Epidermal melanocyte (primary cell): ENCODE data around the gene ADGB.
A peak's percentile ranks its signal among the peaks of the same experiment; 100 is the strongest.
"Not testable (repeated sequence)": the region's sequence is repeated elsewhere in the genome, so short reads cannot be mapped to it uniquely, and the experiment has no call there.

ENCODE experiments used
- DNase-seq: peaks from one replicate; pipeline ENCODE4 v3.0.0; 2011; ENCODE audit warnings: low spot score; ENCODE audit not compliant: insufficient read length

The ADGB gene

DNA sequence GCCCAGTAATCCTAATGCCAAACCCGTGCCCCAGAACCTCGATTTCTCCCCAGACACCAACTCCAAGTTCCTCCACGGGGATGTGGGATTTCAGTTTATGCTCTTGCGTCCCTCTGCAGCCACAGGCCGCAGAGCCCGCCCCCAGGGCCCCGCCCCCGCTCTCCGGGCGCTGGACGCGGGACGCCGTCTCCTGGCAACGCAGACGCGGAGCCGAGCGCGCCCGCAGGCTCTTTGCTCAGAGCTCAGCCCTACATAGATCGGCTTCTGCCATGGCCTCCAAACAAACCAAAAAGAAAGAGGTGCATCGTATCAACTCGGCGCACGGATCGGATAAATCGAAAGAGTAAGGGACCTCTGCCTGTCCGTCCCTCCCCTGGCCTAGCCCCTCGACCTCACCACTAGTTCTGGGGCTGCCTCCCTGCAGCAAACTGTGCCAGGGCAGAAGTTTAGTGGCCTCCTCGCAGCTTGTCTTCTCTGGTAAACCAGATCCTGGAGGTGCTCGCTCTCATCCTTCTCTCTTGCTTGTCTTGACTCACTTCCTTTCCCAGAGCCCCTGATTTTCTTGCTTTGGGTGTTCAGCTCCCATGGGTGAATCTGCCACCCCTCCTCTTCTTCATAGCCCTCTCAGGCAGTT lies at the start of gene ADGB:
TSS of gene ADGB (plus strand) at position 201 of the 634 bp plus-strand sequence. CDS start at position 270, 69 bp downstream.
- peak; percentile 44 for DNase-seq

DNA sequence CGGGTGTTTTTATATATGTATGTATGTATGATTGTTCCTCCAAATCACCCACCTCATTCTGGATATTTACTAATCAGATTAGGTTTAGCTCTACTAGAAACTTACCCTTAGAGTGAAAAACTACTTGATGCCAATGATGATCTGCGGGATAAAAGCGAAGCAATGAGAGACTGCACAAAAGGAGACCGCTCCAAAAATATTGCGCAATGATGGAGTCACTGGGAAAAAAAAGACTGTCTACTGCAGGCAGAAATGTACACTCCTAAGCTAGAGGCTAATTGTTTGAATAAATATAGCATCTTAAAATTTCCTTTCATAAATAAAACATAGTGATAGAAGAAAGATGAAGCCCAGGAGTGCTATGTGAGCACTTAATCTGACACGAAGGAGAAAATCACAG lies 47.9 kb upstream of the ADGB start:
- DNase-seq: no peak

DNA sequence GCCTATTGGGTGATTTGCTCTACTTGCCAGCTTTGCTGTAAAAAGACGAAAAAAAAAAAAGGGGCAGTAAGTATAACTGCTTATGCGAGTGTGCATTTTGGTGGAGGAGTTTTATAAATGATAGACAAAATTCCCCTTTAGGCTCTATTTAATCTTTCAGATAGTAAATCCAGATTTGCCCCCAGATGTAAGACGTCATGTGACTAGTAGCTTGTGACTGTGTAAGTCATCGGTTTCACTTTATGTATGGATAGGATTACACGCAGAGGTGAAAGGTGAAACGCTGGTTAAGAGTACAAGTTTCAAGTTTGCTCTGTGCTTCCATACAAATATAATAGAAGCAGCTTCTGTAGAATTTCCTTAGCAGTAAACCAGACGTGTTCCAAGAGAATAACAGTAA lies 47.2 kb upstream of the ADGB start:
- DNase-seq: no peak

GRCh38 chr6:146553377-146554135 lies 45.2 kb upstream of the ADGB start:
- DNase-seq: no peak

- no peak for DNase-seq
Observed at GRCh38 chr6:146560607-146561006, 38.2 kb upstream of the ADGB start.

- not testable (repeated sequence) for DNase-seq
Observed at GRCh38 chr6:146566661-146567060, 32.1 kb upstream of the ADGB start.

GRCh38 chr6:146568619-146569018 lies 30.2 kb upstream of the ADGB start:
- not testable (repeated sequence) for DNase-seq

DNA sequence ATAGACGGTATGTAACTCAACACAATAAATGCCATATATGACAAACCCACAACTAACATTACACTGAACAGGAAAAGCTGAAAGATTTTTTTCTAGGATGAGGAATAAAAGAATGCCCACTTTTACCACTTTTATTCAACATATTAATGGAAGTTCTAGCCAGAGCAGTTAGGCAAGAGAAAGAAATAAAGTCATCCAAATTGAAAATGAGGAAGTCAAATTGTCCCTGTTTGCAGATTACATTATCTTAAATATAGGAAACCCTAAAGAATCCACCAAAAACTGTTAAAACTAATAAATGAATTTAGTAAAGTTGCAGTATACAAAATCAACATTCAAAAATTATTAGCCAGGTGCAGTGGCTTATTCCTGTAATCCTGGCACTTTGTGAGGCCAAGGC lies 24.6 kb upstream of the ADGB start:
- DNase-seq: no peak

GRCh38 chr6:146578054-146578453 lies 20.7 kb upstream of the ADGB start:
- DNase-seq: no peak

- DNase-seq: no peak
Observed at GRCh38 chr6:146581968-146582367, 16.8 kb upstream of the ADGB start.

DNA sequence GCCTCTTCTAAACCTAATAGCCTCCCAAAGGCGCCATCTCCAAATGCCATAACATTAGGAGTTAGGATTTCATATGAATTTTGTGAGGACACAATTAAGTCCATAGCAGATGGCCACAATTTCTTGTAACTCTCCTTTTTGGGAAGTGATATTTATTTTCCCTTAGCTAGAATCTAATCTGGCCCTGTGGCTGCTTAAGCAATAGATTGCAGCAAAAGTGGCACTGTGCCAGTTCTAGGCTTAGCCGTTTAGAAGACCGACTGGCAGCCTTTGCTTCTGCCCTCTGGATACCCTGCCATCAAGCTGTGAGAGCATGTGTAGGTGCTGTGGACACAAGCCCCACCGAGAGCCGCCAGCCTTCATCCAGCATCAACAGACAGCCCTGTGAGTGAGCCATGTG lies 15.9 kb upstream of the ADGB start:
- no peak for DNase-seq

- DNase-seq: no peak
Observed at GRCh38 chr6:146583966-146584365, 14.8 kb upstream of the ADGB start.

DNA sequence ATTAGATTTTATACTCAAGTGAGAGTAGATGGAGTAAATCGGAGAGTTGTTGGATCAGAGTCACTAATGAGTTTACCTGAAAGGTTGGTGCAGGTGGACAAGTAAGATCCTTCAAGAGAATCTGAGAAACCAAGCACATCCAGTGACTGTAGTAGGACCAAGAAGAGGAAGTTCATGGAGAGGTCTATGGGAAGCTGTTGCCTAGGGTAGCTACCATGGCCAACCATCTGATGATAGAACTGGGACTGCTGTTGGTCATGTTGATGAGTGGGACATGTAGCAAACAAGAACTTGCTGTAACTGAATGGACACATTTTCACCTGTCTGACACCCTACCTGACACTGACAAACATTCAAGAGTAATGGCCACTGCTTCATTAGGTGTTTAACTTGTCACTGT lies 11.3 kb upstream of the ADGB start:
- DNase-seq: no peak

GRCh38 chr6:146590492-146590891 lies 8.3 kb upstream of the ADGB start:
- no peak for DNase-seq

GRCh38 chr6:146592451-146592850 lies 6.3 kb upstream of the ADGB start:
- DNase-seq: no peak

DNA sequence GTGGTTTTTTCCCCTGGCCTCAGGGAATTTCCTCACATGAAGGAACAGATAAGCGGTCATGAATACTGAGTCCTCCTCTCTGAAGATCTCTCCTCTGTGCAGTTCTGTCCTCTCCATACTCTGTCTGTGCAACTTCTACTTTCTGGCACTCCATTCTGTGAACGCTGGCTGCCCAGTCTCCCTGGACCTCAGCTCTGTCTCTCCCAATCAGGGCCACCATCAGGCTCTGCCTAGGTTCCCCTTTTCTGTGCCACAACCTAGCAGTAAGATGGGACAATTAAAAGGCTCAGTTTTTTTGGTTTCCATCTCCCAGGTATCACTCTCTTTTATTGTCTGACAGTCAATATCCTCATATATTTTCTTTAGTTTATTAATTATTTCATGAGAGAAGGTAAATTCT lies 4.8 kb upstream of the ADGB start:
- no peak for DNase-seq

DNA sequence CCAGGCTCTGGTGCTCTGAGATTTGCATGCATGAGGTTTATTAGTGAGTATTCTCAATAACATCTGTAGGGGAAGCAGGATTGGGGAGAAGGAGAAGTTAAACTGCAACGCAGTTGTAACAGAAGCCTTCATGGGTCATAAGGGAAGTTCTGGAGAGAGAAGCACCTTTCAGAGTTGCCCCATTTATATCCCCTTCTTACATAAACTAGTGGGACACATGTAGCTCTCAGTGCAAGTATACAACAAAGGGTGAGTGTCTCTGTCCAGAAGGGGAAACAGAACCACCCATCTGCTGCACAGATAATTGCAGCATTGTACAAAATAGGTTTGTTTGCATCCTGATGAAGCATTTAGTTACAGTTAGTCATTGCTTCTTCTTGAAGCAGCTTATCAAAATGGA lies 4.3 kb upstream of the ADGB start:
- DNase-seq: no peak

DNA sequence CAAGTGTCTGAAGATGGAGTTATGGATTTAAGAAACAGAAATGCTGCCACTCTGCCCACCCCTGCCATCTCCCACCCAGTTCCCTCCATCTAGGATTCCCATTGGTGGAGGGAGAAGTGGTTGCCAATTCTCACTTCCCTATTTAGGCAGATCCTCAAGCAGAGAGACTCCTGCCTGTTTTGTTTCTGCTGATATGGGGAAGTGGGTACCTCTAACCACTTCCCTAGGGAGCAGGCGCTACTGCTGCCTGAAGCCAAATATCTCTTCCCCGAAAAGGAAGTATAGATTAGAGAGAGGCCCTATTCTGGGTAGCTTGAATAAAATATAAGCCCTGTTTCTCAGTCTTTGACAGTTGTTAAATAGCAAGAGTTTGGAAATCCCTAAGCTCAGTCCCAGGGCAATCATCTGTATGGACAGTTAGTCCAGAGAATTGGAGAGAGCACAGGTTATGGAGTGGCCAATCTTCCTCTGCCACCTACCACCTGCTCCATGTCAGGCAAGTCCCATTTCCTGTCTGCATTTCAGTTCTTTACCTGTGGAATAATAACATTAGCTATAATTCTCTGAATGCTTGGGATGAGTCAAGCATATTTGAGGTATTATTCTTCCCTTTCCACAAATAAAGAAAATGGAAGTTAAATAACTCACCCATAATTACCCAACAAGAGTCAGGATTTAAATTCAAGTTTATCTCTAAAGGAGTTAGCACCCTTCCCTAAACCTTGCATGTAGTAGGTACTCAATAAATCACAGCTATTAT lies 2.6 kb upstream of the ADGB start:
- DNase-seq: no peak

- DNase-seq: no peak
Observed at GRCh38 chr6:146601352-146601751, 2.6 kb downstream of the ADGB start.

GRCh38 chr6:146602526-146602925 lies 3.8 kb downstream of the ADGB start:
- no peak for DNase-seq

DNA sequence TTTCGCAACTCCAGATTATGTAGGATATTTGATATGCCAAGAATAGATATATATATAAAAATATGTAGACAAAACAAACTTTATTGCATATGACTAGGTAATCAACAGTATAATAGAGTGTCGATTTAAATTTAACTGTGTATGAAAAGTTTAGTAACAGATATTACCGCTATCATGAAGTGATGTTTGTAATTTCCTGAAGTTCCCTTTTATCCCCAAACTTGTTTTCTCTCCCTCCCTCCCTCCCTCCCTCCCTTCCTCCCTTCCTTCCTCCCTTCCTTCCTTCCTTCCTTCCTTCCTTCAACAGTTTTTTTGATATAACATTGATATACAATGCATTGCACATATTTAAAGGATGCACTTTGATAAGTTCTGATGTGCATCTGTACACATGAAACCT lies 15.2 kb downstream of the ADGB start:
- no peak for DNase-seq

GRCh38 chr6:146620655-146621054 lies 21.9 kb downstream of the ADGB start:
- DNase-seq: no peak
